Activated T-cell treated with anti-CD3 and anti-CD28 coated beads, Interleukin-2, amount 50 U/mL, for 1 hour (primary cell): ENCODE results near the gene BTBD1.
"Not testable (repeated sequence)": the region's sequence is repeated elsewhere in the genome, so short reads cannot be mapped to it uniquely, and the experiment has no call there.

Experiments used
- DNase-seq: peaks from one replicate; pipeline ENCODE4 v3.0.0-alpha.2; 2020

Gene BTBD1

DNA sequence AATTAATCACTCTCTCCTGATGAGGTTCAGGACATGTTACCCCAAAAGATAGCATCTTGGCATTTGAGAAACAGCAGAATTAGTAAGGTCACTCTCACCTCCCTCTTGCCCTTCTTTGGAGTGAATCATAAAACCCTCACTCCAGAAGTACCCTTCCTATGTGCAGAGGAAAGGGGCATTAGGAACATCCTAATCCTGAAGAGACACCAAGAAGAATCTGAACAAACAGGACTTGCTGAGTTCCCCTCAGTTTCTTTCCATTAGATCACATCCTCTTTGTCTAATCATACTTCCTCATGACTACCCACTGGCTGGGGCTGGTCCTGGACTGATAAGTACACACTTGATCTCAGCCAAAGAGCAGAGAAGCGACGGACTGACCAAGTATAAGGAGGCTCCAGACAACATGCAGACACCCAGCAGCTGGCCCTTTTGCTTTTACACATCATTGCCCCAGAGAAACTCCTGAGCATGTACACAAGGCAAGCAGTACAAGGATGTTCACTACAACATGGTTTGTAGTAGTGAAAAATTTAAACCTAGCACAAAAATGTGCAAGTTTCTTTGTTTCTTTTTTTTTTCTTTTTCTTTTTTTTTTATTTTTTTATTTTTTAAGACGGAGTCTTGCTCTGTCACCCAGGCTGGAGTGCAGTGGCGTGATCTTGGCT is 25.4 kb upstream of the BTBD1 start:
- DNase-seq = no peak

DNA sequence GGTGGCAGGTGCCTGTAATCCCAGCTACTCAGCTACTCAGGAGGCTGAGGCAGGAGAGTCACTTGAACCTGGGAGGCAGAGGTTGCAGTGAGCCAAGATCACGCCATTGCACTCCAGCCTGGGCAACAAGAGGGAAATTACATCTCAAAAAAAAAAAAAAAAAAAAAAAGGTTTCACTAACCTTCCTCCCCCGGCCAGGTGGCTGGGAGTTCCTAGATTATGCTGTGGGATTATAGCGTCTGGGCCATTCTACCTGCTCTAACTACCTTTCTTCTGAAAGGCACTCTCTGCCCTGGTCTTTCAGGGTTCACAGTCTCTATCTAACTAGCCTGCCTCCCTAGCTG is 24.9 kb upstream of the BTBD1 start:
- DNase-seq = not testable (repeated sequence)

- DNase-seq = no peak
Measured at GRCh38 chr15:83090465-83090864, 23.4 kb upstream of the BTBD1 start.

GRCh38 chr15:83088876-83089275 is 21.8 kb upstream of the BTBD1 start:
- DNase-seq = no peak

DNA sequence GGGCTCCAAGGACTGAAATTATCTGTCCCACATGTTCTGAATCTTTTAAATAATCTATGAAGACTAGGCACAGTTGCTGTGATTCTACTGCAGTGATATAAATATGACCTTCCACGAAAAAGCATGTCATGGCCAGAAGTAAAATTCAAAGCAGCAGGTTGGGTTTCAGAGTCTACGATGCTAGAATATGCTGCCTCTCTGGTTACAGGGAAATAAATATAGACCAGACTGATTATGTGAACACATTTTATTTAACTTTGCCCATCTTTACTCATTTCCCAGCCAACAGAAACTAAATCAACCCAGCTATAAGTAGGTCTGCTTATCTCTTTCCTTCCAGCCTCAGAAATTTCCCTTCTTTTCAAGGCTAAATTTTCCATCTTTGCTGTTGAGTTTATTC is 20.5 kb upstream of the BTBD1 start:
- no peak for DNase-seq

DNA sequence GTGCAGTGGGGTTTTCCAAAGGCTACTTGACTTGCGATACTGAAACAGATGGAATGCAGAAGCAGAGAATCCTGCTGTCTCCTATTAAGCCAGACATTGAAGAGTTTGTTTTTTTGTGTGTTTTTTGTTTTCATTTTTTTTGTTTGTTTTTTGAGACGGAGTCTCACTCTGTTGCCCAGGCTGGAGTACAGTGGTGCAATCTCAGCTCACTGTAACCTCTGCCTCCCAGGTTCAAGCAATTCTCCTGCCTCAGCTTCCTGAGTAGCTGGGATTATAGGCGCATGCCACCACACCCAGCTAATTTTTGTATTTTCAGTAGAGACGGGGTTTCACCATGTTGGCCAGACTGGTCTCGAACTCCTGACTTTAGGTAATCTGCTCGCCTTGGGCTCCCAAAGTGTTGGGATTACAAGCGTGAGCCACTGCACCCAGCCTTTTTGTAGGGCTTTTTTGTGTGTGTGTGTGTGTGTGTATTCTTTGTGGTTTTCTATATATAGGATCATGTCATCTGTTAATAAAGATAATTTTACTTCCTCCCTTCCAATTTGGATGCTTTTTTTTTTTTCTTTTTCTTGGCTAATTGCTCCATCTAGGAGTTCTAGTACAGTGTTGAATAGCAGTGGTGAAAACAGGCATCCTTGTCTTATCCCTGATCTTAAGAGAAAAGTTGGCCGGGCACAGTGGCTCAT is 19.0 kb upstream of the BTBD1 start:
- DNase-seq = not testable (repeated sequence)

DNA sequence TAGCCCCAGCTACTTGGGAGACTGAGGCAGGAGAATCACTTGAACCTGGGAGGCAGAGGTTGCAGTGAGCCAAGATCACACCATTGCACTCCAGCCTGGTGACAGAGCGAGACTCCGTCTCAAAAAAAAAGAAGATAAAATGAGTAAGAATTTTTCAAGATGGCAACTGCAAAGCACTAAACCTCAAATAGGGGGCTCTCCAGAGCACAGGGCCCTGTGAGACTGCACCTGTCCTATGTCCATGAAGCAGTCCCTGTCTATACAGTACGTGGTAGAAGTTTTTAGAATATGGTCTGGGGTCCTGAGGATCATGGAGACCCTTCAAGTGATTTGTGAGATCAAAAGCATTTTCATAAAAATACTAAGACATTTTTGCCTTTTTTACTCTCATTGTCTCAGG is 18.4 kb upstream of the BTBD1 start:
- not testable (repeated sequence) for DNase-seq

DNA sequence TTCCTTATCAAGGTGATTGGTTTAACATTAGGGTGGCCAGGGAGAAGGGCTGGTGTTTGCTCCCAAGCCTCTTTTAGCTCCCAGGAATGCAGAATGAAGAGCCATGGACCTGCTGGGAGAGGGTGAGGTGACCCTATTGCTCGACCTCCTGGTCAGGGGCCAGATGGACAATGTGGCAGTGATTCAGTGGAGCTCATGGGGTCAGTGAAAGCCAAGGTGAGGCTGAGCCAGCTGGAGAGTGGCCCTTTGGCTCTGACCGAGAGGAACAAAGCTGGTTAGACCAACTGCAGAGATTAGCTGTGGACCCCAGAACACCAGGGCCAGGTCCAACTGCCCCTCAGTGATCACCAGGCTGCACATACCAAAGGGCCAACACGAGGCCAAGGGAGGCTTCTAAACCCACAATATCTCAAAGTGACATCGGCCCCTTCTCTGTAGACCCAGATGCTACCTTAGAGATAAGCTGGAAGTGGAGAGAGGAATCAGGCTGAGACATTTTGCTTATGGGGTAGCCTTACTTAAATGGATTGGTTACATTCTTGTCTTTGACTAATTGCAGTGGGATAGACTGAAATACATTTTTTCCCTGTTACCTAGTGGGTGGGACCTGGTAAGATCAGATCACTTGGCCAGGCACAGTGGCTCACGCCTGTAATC is 15.8 kb upstream of the BTBD1 start:
- no peak for DNase-seq

- no peak for DNase-seq
Measured at GRCh38 chr15:83081256-83082014, 14.4 kb upstream of the BTBD1 start.

GRCh38 chr15:83078712-83079111 is 11.7 kb upstream of the BTBD1 start:
- no peak for DNase-seq

DNA sequence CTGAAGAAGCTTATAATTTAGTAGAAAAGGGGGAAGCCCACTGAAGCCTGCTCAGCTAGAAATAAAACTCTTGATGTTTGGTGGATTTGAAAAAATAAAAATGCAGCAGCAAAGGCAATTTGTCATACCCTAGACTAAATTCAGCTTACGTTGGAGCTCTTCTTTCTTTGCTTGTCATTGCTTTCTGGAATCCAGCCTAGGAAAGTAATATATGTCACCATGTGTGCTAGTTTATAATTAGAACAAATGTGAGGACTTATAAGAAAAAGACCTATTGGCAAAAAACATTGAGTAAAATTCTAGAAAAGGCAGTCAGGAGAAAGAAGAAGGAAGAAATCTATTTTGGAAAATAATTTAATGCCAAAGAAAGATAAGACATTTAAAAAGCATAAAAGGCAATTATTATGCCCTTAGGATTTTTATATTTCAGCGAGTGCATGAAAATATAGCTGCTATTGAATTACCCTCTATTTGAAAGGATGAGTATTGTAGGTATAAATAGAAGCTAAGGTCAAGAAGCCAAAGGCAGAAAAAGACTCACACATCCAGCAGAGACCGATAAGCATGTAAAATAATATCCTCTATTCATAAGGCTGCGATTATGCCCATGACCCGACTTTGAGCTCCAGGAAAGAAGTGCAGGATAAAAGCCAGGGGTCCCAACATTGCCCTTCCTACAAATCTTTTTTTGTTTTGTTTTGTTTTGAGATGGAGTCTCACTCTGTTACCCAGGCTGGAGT is 10.6 kb upstream of the BTBD1 start:
- DNase-seq = no peak

GRCh38 chr15:83069211-83069642 is 2.2 kb upstream of the BTBD1 start:
- DNase-seq = peak; percentile 57

- no peak for DNase-seq
Measured at GRCh38 chr15:83068054-83068453, 1.0 kb upstream of the BTBD1 start.

DNA sequence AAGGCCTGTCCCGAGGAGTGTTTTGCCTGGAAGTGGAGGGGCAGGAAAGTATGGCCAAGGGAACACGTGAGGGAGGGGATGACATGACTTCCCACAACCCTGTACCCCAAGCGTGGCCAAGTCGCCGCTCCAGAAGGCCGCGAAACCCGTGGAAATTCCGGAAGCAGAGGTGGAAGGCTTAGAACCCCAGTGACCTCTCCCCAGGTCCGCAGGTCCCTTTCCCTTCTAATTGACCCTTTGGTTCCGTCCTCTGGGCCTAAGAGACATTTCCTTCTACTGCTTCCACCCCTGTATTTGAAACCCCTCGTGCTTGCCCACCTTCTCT is 548 bp upstream of the BTBD1 start:
- DNase-seq = no peak

- no peak for DNase-seq
Measured at GRCh38 chr15:83066034-83066733, 868 bp downstream of the BTBD1 start.

- no peak for DNase-seq
Measured at GRCh38 chr15:83065431-83065830, 1.6 kb downstream of the BTBD1 start.

DNA sequence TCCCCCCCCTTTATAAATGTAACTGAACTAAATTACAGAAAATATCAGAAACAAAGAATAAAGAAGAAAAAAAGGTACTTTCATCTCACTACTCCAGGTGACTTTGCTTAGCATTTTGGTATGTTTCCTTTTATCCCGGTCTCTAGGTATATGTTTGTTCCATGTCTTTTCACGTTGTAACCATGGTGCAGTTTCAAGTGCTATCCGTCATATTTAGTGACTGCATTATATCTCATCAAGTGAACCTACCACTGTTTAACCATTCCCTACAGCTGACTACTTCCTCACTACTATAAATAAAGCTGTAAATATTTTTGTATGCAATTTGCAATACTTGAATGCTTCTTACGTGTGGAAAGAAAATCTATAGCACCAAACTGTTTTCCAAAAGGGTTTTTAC is 2.2 kb downstream of the BTBD1 start:
- DNase-seq = no peak

GRCh38 chr15:83063551-83063950 is 3.5 kb downstream of the BTBD1 start:
- DNase-seq = no peak

DNA sequence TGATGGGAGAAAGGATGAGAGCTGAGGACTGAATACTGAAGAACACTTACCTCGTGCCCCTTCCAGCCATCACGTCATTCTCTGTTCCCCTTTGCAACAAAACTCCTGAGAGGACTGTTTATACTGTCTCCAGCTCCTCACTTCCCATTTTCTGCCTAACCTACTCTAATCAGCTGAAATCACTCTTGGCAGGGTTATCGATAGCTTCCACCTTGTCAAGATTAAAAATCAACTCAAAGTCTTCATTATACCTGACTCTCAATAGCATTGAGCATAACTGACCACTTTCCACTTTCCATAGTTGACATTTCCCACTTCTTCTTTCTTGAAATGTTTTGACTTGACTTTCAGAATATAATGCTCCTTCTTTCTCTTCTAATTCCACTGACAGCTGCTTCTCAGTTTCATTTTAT is 4.3 kb downstream of the BTBD1 start:
- DNase-seq = no peak

- DNase-seq = no peak
Measured at GRCh38 chr15:83061680-83062079, 5.4 kb downstream of the BTBD1 start.

- DNase-seq = no peak
Measured at GRCh38 chr15:83057696-83058376, 9.2 kb downstream of the BTBD1 start.

DNA sequence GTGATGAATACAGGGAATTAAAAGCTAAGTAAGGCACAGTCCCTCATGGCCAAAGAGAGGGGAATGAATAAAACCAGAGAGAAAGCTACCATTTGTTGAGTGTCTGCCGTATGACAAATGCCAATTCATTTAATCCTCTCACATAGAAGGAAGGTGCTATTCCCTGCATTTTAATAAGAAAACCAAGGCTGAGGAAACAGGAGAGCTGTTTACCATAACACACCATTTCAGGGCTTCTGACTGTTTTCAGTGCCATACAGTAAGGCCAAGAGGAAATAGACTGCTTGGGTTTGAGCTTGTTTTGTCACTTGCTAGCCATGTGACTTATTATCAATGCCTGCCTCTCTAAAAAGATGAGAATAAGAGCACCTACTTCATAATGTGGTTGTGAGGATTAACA is 10.1 kb downstream of the BTBD1 start:
- DNase-seq = no peak
